ENCODE measurements around the gene UPK2. TPM values are rescaled to one million over a fixed set of nuclear protein-coding genes. Genes with fewer than 3 reads are reported as not detected.
A peak's percentile ranks its signal among the peaks of the same experiment; 100 is the strongest.
"Not testable (repeated sequence)": the region's sequence is repeated elsewhere in the genome, so short reads cannot be mapped to it uniquely, and the experiment has no call there.

The UPK2 gene
- polyA plus RNA-seq, 4 donors, result 6.8 to 25.9 (median 10.7) TPM

GRCh38 chr11:118984337-118984736, 28.2 kb downstream of the UPK2 start:
- DNase-seq (ENCODE audit: low read depth in 4 of 4, low spot score in 2 of 4), result not testable (repeated sequence)

- DNase-seq (ENCODE audit: low read depth in 4 of 4, low spot score in 2 of 4), result no peak
Measured at GRCh38 chr11:118984825-118985224, 28.7 kb downstream of the UPK2 start.

- no peak for DNase-seq (ENCODE audit: low read depth in 4 of 4, low spot score in 2 of 4)
Measured at GRCh38 chr11:118988280-118988679, 32.2 kb downstream of the UPK2 start.

- not testable (repeated sequence) for DNase-seq (ENCODE audit: low read depth in 4 of 4, low spot score in 2 of 4)
Measured at GRCh38 chr11:118991486-118992038, 35.5 kb downstream of the UPK2 start.

- DNase-seq (ENCODE audit: low read depth in 4 of 4, low spot score in 2 of 4), result no peak
Measured at GRCh38 chr11:118996926-118997626, 41.0 kb downstream of the UPK2 start.

GRCh38 chr11:118997627-118998387, 41.7 kb downstream of the UPK2 start, which contains the start of gene CENATAC:
TSS of gene CENATAC (plus strand) at chr11:118998138. CDS start at chr11:118998198, 60 bp downstream.
- DNase-seq (ENCODE audit: low read depth in 4 of 4, low spot score in 2 of 4), result peak in 3 of 4 donors; percentile 76 to 86 (median 83)

- no peak for DNase-seq (ENCODE audit: low read depth in 4 of 4, low spot score in 2 of 4)
Measured at GRCh38 chr11:118998388-118998717, 42.3 kb downstream of the UPK2 start.

GRCh38 chr11:118998822-118999221, 42.7 kb downstream of the UPK2 start:
- no peak for DNase-seq (ENCODE audit: low read depth in 4 of 4, low spot score in 2 of 4)

- no peak for DNase-seq (ENCODE audit: low read depth in 4 of 4, low spot score in 2 of 4)
Measured at GRCh38 chr11:119000906-119001305, 44.8 kb downstream of the UPK2 start.

GRCh38 chr11:119006656-119007055, 50.6 kb downstream of the UPK2 start:
- no peak for DNase-seq (ENCODE audit: low read depth in 4 of 4, low spot score in 2 of 4)

Other genes starting within 250 kb of the UPK2 start
- gene DDX6, start 165.1 kb upstream of the UPK2 start, polyA plus RNA-seq (ENCODE audit: insufficient read length in 4 of 4), result 100 to 1,000 TPM; 117 to 143 (median 122) TPM
- gene CXCR5, start 72.4 kb upstream of the UPK2 start, polyA plus RNA-seq (ENCODE audit: insufficient read length in 4 of 4), result under 1 TPM in 1 of 4 donors, not detected in 3; 0.05 TPM
- 10 to 100 TPM; 21.0 to 51.6 (median 36.3) TPM for gene BCL9L, start 30.4 kb upstream of the UPK2 start, polyA plus RNA-seq (ENCODE audit: insufficient read length in 4 of 4)
- gene FOXR1, start 15.5 kb downstream of the UPK2 start, polyA plus RNA-seq (ENCODE audit: insufficient read length in 4 of 4), result under 1 TPM in 1 of 4 donors, not detected in 3; 0.17 TPM
- gene CENATAC, start 41.8 kb downstream of the UPK2 start, polyA plus RNA-seq (ENCODE audit: insufficient read length in 4 of 4), result 10 to 100 TPM; 12.8 to 55.5 (median 27.3) TPM
- gene RPS25, start 62.0 kb downstream of the UPK2 start, polyA plus RNA-seq (ENCODE audit: insufficient read length in 4 of 4), result 1,000 to 10,000 TPM in 3 of 4 donors, 100 to 1,000 TPM in 1; 957 to 1,296 (median 1,137) TPM
- gene TRAPPC4, start 62.5 kb downstream of the UPK2 start, polyA plus RNA-seq (ENCODE audit: insufficient read length in 4 of 4), result 100 to 1,000 TPM in 3 of 4 donors, 10 to 100 TPM in 1; 88.9 to 139 (median 111) TPM
- 100 to 1,000 TPM in 2 of 4 donors, 10 to 100 TPM in 2; 79.3 to 109 (median 97.4) TPM for gene SLC37A4, start 74.6 kb downstream of the UPK2 start, polyA plus RNA-seq (ENCODE audit: insufficient read length in 4 of 4)
- gene HYOU1, start 100.9 kb downstream of the UPK2 start, polyA plus RNA-seq (ENCODE audit: insufficient read length in 4 of 4), result 100 to 1,000 TPM; 108 to 128 (median 121) TPM
- 10 to 100 TPM; 56.5 to 61.0 (median 57.5) TPM for gene VPS11, start 111.5 kb downstream of the UPK2 start, polyA plus RNA-seq (ENCODE audit: insufficient read length in 4 of 4)
- gene HMBS, start 128.6 kb downstream of the UPK2 start, polyA plus RNA-seq (ENCODE audit: insufficient read length in 4 of 4), result 10 to 100 TPM; 25.6 to 29.4 (median 28.8) TPM
- 10 to 100 TPM; 47.7 to 64.9 (median 55.5) TPM for gene DPAGT1, start 145.6 kb downstream of the UPK2 start, polyA plus RNA-seq (ENCODE audit: insufficient read length in 4 of 4)
- 10 to 100 TPM; 10.1 to 14.2 (median 11.0) TPM for gene C2CD2L, start 151.0 kb downstream of the UPK2 start, polyA plus RNA-seq (ENCODE audit: insufficient read length in 4 of 4)
- 10 to 100 TPM; 23.5 to 48.6 (median 38.0) TPM for gene HINFP, start 165.3 kb downstream of the UPK2 start, polyA plus RNA-seq (ENCODE audit: insufficient read length in 4 of 4)
- gene ABCG4, start 192.8 kb downstream of the UPK2 start, polyA plus RNA-seq (ENCODE audit: insufficient read length in 4 of 4), result 1 to 10 TPM in 1 of 4 donors, under 1 TPM in 3; 0.52 to 1.1 (median 0.80) TPM
- gene NLRX1, start 212.4 kb downstream of the UPK2 start, polyA plus RNA-seq (ENCODE audit: insufficient read length in 4 of 4), result 10 to 100 TPM; 10.7 to 14.8 (median 12.6) TPM
- gene NHERF4, start 229.2 kb downstream of the UPK2 start, polyA plus RNA-seq (ENCODE audit: insufficient read length in 4 of 4), result 10 to 100 TPM; 10.9 to 22.2 (median 16.3) TPM